Fibroblast of lung (primary cell): ENCODE measurements around the gene CCDC192.

Source experiments
- CTCF ChIP-seq, 2 donors: IDR thresholded peaks in 1 of 2; conservative IDR thresholded peaks in 1 of 2; 1 replicate in 1 of 2; 2 replicates in 1 of 2; pipeline ENCODE4 v1.5.1; 2011 to 2012; ENCODE audit warnings: low read length in 2 of 2, control low read depth in 1 of 2, inconsistent platforms in 1 of 2, low read depth in 1 of 2, mild to moderate bottlenecking in 1 of 2
- EZH2 ChIP-seq: IDR thresholded peaks from 2 replicates; pipeline ENCODE4 v1.5.1; 2012; ENCODE audit warnings: low read length, control low read depth, mild to moderate bottlenecking; ENCODE audit errors: missing control alignments

DNA sequence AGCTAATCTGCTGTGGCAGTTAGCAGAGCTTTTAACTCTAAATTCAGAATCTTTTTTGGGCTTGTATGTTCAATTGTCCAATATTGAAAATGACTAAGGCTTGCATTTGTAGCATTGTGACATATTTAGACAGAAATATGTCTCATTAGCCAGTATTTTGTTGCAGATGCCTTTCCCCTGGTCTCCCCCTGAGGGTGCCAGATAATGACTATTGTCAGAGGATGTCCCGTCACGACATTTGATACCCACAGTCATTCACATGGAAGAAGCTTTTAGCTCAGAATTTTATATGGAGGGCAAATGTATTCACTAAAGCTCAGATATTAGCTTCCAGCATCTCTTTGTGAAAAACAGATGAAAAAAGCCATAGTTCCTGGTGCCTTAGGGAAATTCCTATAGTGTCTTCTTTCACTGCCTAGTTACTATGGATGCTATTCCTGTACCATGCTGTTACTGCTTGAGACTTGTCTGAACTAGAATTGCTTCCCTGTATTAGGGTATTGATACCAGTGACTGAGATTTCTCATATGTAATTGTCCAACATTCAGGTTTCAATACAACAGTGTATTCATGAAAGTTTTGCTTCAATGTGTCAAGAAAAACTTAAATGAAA, 96.2 kb downstream of the CCDC192 start:
- TF ChIP-seq CTCF (conservative IDR thresholded peaks at IDR 0.05 in 1 of 2, IDR thresholded peaks at IDR 0.05 in 1 of 2; ENCODE audit: low read depth in 1 of 2, low read length in 2 of 2) (no peak), EZH2 (no peak)
